Measurements from ENCODE around the gene TENT4A.

Gene TENT4A

GRCh38 chr5:6759983-6760382 is 46.8 kb downstream of the TENT4A start:
- TF ChIP-seq, protein P1, sequence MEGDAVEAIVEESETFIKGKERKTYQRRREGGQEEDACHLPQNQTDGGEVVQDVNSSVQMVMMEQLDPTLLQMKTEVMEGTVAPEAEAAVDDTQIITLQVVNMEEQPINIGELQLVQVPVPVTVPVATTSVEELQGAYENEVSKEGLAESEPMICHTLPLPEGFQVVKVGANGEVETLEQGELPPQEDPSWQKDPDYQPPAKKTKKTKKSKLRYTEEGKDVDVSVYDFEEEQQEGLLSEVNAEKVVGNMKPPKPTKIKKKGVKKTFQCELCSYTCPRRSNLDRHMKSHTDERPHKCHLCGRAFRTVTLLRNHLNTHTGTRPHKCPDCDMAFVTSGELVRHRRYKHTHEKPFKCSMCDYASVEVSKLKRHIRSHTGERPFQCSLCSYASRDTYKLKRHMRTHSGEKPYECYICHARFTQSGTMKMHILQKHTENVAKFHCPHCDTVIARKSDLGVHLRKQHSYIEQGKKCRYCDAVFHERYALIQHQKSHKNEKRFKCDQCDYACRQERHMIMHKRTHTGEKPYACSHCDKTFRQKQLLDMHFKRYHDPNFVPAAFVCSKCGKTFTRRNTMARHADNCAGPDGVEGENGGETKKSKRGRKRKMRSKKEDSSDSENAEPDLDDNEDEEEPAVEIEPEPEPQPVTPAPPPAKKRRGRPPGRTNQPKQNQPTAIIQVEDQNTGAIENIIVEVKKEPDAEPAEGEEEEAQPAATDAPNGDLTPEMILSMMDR (conservative IDR thresholded peaks at IDR 0.05; ENCODE audit: low read depth, low read length): no peak
- H3K4me3 ChIP-seq (ENCODE audit: low read length): no peak overlapping the region
- DNase-seq (ENCODE audit: low read depth): no peak

DNA sequence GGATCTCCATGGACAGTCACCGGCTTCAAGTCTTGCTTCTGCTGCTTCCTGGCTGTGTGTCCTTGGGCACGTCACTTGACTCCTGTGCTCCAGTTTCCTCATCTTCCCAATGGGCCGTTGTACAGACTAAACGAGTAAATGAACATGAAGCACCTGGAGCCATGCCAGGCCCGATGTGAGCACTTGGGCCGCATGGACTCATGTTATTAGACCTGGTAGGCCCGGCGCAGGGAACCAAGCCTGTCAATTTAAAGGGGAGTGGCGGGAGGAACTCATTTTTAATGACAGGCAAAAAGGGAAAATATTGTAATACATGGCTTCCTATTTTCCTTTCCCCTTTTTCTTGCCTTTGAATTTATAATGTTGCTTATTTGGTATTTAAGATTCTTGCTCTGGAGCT is 47.5 kb downstream of the TENT4A start:
- TF ChIP-seq, protein P1 (conservative IDR thresholded peaks at IDR 0.05; ENCODE audit: low read depth, low read length): no peak
- DNase-seq (ENCODE audit: low read depth): no peak
- no peak overlapping the region for H3K4me3 ChIP-seq (ENCODE audit: low read length)

DNA sequence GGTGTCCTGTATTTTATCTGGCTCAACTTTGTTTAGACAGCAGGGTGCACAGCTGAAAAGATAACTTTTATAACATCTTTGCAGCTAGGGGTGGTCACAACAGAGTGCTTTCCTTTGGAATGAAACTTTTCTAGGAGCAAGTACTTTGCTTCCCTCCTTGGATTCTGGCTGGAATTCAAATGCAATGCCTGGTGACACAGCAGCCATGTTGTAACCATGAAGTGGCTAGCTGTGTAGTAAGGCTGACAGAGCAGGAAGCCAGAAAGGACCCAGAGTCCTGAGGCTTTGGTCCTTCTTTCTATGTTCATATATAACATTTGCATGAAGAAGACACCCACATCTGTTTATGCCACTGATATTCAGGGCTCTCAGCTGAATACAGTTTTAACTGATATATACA is 48.1 kb downstream of the TENT4A start:
- TF ChIP-seq, protein P1 (conservative IDR thresholded peaks at IDR 0.05; ENCODE audit: low read depth, low read length): no peak
- H3K4me3 ChIP-seq (ENCODE audit: low read length): no peak overlapping the region
- DNase-seq (ENCODE audit: low read depth): no peak

DNA sequence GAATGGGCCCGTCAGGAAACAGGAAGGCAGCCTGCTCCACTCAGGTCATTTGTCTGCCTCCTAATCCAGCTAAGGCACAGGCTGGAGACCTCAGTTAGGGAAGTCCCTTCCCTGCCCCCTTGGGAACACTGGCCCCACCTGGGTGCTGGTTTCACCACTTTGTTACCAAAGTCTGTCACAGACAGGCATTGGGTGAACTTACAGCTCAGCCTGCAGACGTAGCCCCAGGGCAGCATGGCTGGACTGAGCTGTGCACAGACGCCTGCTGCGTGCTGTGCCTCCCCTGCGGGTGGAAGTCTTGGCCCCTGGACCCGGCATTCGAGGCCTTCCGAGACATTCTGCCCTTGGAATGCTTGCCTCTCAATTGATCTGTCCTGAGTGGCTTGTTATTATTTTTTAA is 48.9 kb downstream of the TENT4A start:
- no peak for DNase-seq (ENCODE audit: low read depth)
- TF ChIP-seq, protein P1 (conservative IDR thresholded peaks at IDR 0.05; ENCODE audit: low read depth, low read length): no peak
- H3K4me3 ChIP-seq (ENCODE audit: low read length): no peak overlapping the region

DNA sequence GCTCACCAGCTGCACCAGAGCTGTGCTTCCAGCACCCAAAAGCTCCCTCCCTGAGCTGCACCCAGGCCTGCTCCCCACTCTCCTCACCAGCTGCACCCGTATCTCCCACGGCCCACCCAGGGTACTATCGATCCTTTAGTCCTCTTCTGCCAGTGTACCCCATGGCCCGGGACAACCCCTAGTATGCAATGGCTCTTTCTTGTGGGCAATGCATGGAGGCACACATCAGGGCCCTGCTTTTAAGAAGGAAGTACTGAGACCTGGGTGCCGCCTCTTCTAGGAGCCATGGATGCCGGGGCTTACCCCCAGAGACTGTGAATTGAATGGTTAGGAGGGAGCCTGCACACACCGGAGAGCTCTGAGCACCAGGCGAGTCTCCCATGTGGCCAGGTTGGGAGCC is 49.5 kb downstream of the TENT4A start:
- no peak for DNase-seq (ENCODE audit: low read depth)
- no peak overlapping the region for H3K4me3 ChIP-seq (ENCODE audit: low read length)
- TF ChIP-seq, protein P1 (conservative IDR thresholded peaks at IDR 0.05; ENCODE audit: low read depth, low read length): no peak

DNA sequence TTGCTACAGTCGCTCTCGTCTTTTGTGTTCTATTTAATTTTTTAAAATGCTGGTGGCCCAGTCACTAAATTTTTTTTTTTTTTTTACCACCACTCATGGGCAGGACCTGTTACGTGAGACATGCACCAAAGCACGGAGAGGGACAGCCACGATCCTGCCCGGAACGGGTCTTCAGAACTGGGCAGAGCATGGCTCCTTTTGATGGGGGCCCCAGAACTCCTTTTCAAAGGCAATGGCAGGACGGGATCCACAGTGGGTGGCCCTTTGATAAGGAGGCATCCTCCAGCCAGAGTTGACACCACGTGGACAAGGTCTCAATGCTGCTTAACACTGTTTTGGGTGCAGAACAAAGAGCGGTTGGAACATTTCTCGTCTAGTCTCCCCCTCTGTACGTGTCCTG is 50.0 kb downstream of the TENT4A start:
- no peak for DNase-seq (ENCODE audit: low read depth)
- TF ChIP-seq, protein P1 (conservative IDR thresholded peaks at IDR 0.05; ENCODE audit: low read depth, low read length): no peak

DNA sequence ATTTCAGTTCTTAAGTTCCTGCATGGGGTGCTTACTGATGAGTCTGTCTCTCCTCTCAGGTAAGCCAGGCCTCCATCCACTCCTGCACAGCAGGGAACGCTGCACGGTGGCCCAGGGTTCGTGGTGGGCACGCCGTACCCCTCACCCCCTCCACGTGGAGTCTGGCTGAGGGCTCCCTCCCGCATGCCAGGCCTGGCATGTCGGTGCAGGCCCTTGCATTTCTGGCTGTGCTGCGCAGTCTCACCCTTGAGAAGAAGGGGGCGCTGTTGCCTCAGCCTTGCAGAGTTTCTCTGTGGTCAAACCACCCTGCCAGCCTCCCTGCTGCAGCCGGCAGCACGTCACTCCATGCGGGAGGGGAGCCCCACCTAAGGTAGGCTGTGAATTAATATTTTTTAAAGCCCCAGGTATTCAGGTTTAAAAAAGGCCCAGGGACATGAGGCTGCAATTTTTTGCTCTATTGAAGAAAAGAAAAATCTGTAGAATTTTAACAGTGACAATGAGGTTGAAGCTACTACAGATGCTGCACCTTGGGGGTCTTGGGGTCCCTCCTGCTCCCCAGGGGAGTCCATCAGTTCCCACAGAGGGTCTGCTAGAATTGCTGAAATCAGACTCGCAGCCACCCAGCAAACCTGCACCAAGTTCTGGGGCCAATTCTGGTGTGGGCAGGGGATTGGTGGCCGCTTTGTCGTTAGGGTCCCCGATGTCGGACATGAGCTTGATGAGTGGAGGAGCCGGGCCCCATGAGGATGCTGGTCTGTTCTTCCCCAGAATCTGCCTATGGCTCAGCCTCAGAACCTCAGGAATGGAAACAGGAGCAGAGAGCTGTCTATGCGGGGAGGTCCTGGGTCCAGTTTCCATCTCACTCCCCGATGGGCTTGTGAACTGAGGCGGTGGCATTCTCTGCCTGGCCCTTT is 52.6 kb downstream of the TENT4A start:
- H3K4me3 ChIP-seq (ENCODE audit: low read length): no peak overlapping the region
- DNase-seq (ENCODE audit: low read depth): peak; percentile 26
- TF ChIP-seq, protein P1 (conservative IDR thresholded peaks at IDR 0.05; ENCODE audit: low read depth, low read length): peak; percentile 91

More for the DNA sequence above, 50.0 kb downstream of the TENT4A start:
- H3K4me3 ChIP-seq (ENCODE audit: low read length): no peak overlapping the region
